GM19240 (cell line): ENCODE measurements around the gene MTFP1.
"Not testable (repeated sequence)": the region's sequence is repeated elsewhere in the genome, so short reads cannot be mapped to it uniquely, and the experiment has no call there.

ENCODE experiments used
- DNase-seq: peaks from one replicate; pipeline ENCODE4 v3.0.0; 2011; ENCODE audit warnings: low spot score; ENCODE audit not compliant: insufficient read length

The MTFP1 gene

DNA sequence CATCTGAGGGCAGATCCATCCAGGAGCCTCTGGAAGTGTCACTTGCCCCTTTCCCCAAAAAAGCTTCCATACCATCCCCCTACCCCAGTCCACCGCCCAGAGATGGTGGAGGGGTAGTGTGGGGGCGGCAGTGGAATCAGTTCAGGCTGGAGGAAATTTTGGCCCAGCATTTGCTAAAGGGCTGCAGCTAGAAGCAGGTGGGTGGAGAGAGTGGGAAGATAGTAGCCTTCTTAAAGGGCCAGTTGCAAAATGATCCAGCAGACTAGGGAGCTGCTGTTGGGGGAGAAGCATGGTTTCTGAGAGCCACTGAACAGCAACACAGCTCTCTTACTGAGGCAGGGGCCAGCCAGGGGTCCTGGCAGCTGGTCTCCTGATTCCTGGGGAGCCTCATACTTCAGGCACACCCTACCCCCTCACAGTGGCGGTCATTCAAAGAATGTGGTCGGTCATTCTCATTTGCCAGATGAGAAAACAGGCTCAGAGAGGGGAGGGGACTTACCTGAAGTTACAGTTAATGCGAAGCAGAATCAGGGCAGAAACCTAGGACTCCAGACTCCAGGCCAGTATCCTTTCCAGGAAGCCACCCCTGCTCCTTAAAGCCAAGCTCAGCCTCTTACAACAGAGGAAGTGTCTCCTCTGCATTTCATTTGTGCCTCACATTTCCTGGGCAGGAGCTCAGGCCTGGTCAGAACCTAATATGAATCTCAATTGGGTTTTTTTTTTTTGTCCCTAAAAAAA lies 23.4 kb upstream of the MTFP1 start:
- no peak for DNase-seq

DNA sequence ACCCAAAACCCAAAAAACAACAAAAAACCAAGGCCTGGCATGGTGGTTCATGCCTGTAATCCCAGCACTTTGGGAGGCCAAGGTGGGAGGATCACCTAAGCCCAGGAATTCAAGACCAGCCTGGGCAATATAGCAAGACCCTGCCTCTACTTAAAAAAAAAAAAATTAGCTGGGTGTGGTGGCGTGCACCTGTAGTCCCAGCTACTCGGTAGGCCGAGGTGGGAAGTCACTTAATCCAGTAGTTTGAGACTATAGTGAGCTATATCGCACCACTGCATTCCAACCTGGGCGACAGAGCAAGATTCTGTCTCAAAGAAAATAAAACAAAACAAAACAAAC lies 22.8 kb upstream of the MTFP1 start:
- not testable (repeated sequence) for DNase-seq

DNA sequence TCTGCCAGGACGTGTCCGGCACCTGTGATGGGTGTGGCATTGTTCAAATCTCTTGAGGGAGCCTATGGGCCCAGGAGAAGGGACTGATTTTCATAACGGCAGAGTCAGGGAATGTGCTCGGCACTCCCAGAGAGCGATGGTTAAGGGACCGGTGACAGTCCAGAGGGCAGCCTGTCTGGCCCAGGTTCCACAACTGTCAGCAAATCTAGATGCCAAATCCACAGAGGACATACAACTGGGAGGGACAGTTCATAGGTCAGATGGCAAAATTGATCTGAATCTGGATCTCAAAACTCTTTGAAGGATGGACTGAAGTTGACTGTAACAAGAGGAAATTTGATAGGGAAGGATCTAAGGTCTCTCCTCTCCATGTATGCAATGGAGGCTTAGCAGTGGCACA lies 21.3 kb upstream of the MTFP1 start:
- DNase-seq: no peak

DNA sequence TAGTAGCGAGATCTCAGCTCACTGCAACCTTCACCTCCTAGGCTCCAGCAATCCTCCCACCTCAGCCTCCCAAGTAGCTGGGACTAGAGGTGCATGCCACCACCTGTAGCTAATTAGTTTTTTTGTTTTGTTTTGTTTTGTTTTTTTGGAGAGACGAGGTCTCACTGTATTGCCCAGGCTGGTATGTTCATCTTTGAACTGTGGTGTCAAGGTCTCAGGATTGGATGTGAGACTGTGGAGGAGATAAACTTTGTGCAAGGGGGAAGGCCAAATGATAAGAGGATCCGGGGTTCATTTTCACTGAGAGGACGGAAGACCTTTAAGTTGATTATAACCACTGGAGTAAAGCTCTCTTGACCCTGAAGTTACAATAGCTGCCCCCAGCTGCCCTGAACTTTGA lies 19.8 kb upstream of the MTFP1 start:
- no peak for DNase-seq

DNA sequence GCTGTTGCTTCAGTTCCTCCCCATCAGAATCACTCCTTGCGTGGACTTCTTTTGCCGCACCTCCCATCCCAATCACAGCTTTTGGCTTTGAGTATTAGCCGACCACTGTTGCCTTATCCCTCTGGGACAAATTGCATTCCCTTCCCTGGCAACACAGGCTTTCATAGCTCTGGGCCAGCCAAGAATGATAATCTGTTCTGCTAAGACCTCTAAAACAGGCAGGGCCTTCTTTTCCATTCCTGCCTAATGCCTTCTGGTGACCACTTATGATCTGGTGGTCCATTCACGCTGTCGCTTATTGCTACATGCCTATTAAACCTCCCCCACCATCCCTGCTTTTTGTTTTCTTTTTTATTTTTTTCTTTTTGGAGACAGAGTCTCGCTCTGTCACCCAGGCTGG lies 19.2 kb upstream of the MTFP1 start:
- no peak for DNase-seq

DNA sequence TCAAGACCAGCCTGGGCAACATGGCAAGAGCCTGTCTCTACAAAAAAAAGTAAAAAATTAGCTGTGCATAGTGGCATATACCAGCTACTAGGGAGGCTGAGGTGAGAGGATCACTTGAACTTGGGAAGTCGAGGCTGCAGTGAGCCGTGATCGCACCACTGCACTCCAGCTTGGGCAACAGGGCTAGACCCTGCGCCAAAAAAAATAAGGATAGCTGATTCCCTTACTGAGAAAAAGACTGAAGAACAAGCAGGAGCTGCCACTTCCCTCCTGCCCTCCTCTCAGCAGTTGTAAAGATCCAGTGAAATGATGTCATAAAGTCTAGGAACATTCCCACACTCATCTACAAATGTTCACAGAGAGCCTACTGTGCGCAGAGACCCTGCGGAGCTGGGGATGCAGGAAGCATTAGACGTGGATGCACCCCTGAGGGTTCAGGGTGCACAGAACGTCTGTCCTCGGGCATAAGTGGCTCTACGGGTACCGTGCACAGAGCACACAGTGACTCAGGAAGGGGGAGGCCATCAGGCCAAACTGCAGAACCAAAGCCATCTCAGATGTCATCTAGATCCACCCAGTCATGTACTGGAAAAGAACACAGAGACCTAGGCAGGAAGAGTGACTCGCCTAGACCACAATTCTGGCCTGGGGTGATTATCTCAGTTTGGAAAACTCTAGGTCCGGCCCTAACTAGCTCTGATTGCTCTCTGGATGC lies 17.0 kb upstream of the MTFP1 start:
- no peak for DNase-seq

DNA sequence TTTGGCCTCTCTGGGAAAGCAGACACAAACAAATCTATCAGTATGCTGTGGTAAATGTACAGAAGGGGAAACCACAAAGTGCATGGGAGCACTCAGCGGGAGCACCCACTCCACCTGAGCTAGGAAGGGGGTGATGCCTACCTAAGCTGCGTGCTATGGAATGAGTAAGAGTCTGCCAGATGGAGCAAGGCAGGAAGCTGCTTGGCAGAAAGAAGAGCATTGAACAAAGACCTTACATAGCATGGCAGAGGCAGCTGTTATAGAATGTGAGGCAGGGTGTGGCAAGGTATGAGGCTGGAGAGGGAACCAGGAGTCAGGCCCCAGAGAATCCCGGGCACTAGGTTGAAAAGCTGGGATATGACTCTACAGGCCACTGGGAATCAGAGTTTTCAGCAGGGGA lies 13.8 kb upstream of the MTFP1 start:
- no peak for DNase-seq

DNA sequence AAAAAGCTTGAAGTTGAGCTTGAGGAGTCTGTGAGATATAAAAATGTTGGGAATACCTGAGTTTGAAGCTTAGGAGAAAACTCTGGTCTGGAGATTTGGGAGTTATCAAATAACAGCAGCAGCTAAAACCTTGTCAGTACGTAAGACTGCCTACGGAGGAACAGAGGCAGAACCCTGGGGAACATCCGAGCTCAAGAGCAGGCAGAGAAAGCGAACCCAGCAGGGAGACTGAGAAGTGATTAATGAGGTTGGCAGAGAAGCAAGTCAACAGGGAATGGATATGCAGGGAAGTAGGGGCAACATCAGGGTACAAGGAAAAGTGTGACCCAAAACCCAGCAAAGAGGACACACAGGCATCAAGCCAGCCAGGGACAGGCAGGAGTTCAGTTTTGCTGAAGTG lies 12.6 kb upstream of the MTFP1 start:
- DNase-seq: no peak

DNA sequence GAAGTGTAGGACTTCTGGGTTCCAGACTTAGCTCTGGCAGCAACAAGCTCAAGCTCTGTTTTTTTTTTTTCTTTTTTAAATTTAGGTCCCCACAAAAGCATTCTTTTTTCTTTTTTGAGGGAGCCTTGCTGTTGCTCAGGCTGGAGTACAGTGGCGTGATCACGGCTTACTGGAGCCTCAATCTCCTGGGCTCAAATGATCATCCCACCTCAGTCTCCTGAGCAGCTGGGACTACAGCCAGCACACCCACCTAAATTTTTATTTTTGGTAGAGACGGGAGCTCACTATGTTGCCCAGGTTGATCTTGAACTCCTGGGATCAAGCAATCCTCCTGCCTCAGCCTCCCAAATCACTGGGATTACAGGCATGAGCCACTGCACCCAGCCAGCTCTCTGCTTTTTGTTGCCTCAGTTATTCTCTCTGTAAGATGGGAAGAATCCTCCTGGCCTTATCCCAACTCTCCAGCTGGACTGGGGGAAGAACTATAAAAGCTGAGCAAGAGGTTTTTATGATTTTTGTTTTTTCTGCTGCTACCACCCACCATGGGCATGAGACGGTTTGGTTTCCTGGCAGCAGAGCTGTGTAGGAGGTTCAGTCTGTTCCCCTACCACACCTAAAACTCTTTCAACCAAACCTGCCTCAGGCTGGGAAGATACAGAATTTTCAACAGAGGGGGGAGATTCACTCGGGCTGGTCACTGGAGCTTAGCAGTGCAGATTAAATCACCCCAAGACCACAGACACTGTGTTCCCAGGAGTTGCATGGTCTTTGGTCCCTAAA lies 11.6 kb upstream of the MTFP1 start:
- DNase-seq: no peak

DNA sequence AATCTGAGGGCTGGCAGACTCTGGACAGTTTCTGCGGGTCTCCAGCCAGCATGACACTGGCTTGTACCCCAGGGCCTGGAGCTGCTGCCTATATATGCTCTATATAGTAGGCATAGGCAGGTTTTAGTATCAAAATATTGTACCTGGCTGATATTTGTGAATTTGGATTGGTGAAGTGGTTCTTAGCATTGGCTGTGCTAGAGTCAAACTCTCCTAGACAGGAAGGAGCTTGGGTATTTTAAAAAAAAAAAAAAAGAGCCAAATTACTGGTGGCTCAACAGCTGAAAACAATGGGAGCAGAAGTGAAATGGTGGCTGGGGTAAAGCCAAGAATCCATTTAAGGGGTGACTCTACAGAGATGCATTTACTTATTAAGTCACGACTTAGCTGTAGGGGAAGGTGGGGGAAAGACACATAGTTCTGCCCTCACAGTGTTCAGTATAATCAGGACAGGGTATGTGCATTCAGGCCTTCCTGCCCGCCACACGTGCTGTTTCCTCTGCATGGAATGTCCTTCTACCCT lies 11.0 kb upstream of the MTFP1 start:
- DNase-seq: no peak

DNA sequence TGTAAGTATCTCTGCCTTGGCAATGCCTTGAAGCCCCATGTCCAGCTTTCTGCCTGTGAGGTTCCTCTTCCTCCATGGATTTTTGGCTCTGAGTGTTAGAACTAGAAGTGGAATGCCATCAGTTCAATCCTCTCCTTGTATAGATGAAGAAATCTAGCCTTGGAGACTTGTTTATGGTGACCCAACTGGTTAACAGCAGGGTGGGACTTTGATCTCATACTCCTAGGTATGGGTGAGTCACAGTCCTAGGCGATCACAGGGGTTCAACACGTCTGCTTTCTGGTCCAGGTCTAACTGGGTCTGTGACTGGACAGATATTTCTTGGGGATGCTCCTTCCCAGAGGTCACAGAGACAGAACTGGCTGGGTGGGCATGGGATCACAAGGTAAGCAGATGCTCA lies 9.2 kb upstream of the MTFP1 start:
- DNase-seq: no peak

DNA sequence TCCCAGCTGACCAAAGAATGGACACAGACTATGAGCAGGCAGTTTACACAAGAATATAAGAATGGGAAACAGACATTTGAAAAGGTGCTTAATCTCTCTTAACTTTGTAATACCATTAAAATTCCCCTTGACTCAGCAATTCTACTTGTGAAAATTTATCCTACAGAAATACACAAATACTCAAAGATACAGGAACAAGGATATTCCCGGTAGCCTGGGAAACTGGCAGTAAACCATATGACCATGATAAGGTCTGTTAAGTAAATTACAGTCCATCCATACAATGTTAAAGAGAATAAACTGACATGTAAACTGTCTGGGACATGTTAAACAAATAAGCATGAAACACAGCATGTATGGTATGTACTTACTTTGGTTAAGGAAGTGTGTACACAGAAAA lies 8.7 kb upstream of the MTFP1 start:
- no peak for DNase-seq

DNA sequence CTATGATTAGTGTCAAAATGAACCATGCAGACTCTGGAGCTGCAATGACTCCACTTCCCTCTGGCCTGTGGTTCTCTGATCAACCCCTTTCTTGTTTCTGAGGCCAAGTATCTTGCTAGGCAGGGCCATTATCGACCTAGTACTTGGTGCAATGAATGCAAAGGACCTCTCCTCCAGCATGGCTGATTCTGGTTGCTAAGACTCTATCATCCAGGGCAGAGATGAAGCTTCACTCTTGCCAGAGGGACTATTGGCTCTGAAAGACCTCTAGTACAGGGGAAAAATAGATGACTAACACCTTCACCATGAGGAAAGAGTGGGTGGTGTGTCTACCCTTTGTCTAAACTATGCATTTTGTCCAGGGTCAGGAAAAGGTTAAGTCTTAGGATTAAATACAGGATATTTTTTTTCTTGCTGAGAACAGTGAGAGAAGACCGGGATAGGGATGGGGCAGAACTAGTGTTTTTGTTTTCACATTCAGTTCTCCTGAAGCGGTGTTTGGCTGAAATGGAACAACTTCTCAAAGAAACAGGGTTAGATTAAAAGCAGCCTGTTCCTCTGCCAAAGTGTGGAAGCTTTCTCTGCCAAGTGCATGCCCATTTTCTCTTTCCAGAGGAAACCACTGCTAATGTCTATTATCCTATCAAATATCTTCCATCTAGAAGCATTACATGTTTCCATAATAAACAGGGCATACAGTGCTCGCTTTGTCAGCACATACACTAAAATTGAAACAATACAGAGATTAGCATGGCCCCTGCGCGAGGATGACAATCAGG lies 5.0 kb upstream of the MTFP1 start:
- DNase-seq: no peak

DNA sequence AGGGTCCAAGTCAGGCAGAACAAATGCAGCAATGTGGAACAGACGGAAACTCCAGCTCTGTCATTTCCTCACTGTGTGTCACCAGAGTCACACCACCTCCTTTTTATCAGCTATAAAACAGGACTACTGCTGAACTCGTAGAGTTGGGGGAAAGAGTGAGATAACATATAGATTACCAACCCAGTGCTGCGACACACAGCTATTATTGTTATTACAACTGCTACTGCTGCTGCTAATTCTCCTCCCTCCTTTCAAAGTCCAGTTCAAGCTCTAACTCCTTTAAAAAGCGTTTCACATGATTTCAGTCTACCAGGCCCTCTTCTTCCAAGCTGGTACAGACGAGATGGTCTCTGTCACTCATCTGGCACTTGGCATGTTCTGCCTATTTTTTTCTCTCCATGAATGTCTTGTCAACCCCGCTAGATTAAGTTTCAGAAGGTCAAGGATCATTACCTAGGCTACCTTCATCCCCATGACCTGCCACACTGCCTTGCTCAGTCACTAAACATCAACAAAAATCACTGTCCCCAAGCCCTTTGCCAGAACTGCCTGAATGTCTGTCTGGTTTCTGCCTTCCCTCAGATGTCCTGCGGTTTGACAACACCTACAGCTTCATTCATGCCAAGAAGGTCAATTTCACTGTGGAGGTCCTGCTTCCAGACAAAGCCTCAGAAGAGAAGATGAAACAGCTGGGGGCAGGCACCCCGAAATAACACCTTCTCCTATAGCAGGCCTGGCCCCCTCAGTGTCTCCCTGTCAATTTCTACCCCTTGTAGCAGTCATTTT lies 3.7 kb upstream of the MTFP1 start:
- no peak for DNase-seq

DNA sequence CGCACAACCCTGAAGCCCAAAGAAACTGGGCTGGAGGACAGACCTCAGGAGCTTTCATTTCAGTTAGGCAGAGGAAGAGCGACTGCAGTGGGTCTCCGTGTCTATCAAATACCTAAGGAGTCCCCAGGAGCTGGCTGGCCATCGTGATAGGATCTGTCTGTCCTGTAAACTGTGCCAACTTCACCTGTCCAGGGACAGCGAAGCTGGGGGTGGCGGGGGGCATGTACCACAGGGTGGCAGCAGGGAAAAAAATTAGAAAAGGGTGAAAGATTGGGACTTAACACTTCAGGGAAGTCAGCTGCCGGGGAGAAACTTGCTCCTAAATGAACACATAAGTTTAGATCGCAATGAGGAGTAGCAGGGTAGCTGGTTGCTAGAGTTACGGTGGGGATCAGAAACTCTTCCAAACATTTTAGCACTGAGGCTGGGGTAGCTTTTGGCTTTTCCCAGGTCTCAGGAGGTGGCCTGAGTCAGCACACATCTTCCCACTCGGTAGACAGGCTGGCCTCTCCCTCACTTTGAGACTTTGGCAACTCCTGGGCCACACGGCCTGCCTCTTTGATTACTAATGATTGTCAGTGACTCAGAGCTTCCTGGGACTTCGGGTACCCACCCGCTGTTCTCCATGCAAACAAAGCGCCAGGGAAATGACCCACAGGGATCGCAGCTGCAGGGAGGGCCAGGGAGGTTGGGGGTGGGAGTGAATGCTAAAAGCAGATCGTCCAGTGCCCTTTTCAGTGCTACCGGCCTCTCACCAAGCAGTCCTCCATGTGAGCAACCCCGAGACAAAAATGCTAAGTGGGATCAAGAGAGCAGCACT lies 2.9 kb upstream of the MTFP1 start:
- no peak for DNase-seq

DNA sequence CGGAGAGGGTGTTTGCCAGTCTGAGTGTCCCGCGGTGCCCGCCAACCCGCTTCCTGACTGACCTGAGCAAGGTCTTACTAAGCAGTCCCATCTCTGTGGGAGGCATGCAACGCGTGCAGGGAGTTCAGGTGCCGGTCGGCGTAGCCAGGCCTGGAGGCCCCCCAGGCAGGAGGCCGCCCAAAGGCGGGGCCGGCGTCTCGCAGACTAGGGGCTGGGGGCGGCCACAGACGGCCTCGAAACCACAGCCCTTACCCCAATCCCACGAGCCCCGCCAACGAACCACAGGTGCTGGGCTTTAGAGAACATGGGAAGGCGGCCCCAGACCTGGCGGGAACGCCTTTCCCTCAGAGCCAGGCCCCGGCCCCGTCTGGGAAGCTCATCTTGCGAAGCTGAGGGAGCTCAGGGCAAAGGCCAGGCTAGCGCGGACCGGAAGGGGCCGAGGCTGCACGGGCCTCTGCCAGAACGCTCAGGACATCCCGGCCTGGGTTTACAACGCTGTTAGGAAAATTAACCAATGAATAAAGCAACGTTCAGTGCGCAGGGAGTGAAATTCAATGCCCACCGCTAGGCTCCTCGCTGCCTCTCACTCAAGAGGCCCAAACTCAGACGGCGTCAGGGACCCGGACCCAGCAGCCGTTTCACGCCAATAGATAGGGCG lies 2.1 kb upstream of the MTFP1 start:
- no peak for DNase-seq

DNA sequence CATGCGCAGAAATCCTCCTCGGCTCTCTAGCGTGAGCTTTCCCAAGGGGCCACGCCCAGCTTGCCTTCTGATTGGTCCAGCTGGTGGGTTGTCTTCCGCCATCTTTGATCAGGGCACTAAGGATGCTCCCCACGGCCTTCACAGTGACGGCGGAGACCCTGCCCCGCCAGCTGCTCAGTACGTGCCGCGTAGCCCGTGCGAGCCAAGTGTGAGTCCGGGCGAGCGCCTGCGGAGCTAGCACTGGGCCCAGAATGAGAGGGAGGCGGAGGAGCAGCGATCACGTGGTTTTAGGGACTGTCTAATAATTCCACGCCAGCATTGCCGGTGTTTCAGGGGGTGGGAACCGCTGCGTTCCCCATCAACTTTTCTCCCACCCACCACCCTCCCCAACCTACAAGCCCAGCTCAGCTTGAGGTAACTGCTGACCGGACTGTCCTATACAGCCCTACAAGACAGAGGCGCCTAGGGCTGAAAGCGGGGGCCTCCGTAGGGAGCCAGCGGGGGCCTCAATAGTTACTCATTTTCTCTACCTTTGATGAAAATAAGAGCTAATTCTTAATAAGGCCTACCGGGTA lies 1.5 kb upstream of the MTFP1 start:
- peak; percentile 94 for DNase-seq

DNA sequence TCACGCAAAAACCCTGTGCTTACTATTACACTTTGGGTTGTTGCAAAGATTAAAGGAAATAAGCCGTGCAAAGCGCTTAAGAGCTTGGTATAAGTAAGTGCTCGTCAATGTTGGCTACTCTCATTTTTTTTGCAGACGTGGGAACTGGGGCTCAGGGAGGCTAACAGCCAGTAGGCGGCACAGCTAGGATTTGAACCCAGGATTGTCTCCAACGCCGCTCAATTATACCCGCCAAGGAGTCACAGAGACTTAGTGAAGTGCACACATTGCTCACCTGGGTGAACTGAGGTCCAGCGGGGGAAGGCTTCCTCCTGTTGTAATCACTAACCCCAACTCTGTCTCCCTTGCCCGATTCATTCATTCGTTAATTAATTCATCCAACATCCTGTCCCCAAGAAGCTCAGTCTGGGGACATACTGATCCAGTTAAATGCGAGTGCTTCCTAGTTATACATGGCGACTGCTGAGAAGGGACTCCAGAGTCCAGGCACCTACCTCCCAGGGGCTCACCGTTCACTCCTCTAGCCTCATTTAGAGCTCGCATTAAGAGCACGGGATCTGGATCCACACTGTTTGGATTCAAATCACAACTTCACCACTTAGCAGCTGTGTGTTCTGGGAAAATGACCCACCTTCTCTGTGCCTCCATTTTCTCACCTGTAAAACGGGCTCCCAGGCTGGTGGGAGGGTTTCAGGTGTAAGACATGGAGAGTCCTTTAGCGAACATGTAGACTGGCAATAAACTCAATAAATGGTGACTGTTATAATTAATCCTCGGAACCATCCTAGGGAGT lies 838 bp upstream of the MTFP1 start:
- DNase-seq: no peak
